Left renal cortex interstitium (tissue), 4 donors: ENCODE data around the gene A4GALT. TPM values are rescaled to one million over a fixed set of nuclear protein-coding genes. Genes with fewer than 3 reads are reported as not detected.

ENCODE experiments used
- polyA plus RNA-seq, 4 donors: library from polyadenylated mRNA; unstranded; fragments of 120-200 nt; gene quantifications; one replicate each; pipeline ENCODE4 v1.2.1, GENCODE V29; 2013; ENCODE audit not compliant: insufficient read length in 4 of 4

Gene A4GALT
- polyA plus RNA-seq, 4 donors = 14.5 to 24.4 (median 22.6) TPM

Other genes with a start within 250 kb of the A4GALT start
- 10 to 100 TPM; 27.3 to 35.8 (median 32.4) TPM for gene RRP7A, start 201.1 kb downstream of the A4GALT start, polyA plus RNA-seq
- gene SERHL2, start 166.9 kb downstream of the A4GALT start, polyA plus RNA-seq = 10 to 100 TPM in 1 of 4 donors, 1 to 10 TPM in 3; 6.9 to 10.6 (median 8.3) TPM
- 100 to 1,000 TPM; 104 to 122 (median 112) TPM for gene POLDIP3, start 106.0 kb downstream of the A4GALT start, polyA plus RNA-seq
- under 1 TPM in 1 of 4 donors, not detected in 3; 0.28 TPM for gene ATP5MGL, start 80.3 kb downstream of the A4GALT start, polyA plus RNA-seq
- gene CYB5R3, start 71.5 kb downstream of the A4GALT start, polyA plus RNA-seq = 100 to 1,000 TPM; 129 to 183 (median 158) TPM
- 10 to 100 TPM; 44.3 to 55.1 (median 49.7) TPM for gene ARFGAP3, start 136.4 kb upstream of the A4GALT start, polyA plus RNA-seq